ENCODE results near the gene CFAP119. TPM values are rescaled to one million over a fixed set of nuclear protein-coding genes. Genes with fewer than 3 reads are reported as not detected.

The CFAP119 gene
- total RNA-seq, 3 donors from 2014 or later (not counting 1 experiment from before 2014, with no cell fraction given), result 3.4 to 5.1 (median 4.9) TPM

DNA sequence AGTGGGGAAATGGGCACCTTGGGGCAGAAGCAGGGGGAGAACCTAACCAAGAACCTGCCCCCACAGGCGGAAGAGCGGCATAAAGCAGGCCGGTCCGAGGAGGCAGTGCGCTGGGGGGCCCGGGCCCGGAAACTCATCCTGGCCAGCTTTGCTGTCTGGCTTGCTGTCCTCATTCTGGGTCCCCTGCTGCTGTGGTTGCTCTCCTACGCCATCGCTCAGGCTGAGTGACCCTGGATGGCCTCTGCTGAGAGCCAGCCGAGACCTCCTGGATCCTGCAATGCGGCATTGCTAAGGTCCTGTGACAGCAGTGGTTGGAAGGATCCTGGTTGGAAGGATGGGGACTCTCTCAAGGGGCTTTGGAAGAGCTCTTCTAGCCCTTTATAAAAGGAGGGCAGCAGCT is 18.1 kb downstream of the CFAP119 start:
- peaks cover 19% of the 10 kb centered on the region for H3K36me3 ChIP-seq (ENCODE audit: control insufficient read depth, insufficient read depth, low read length)
- H3K27me3 ChIP-seq (ENCODE audit: control insufficient read depth, insufficient read depth, low read length), result no peaks in the 10 kb centered on the region
- H3K9me3 Mint-ChIP-seq, result no peaks in the 10 kb centered on the region
- ATAC-seq (no peak), DNase-seq (no peak)
- H3K4me3 Mint-ChIP-seq, result no peak overlapping the region
- H3K9me3 ChIP-seq (ENCODE audit: control insufficient read depth, insufficient read depth, low read length), result no peaks in the 10 kb centered on the region
- intact Hi-C loops (cut with micrococcal nuclease), result no loop called here
- H3K27ac Mint-ChIP-seq, result no peak overlapping the region
- 96% methylated on average over 11 of the region's 11 CpGs for WGBS (ENCODE audit: insufficient coverage)
- TF ChIP-seq, protein P1, sequence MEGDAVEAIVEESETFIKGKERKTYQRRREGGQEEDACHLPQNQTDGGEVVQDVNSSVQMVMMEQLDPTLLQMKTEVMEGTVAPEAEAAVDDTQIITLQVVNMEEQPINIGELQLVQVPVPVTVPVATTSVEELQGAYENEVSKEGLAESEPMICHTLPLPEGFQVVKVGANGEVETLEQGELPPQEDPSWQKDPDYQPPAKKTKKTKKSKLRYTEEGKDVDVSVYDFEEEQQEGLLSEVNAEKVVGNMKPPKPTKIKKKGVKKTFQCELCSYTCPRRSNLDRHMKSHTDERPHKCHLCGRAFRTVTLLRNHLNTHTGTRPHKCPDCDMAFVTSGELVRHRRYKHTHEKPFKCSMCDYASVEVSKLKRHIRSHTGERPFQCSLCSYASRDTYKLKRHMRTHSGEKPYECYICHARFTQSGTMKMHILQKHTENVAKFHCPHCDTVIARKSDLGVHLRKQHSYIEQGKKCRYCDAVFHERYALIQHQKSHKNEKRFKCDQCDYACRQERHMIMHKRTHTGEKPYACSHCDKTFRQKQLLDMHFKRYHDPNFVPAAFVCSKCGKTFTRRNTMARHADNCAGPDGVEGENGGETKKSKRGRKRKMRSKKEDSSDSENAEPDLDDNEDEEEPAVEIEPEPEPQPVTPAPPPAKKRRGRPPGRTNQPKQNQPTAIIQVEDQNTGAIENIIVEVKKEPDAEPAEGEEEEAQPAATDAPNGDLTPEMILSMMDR (IDR thresholded peaks at IDR 0.05), result no peak
- no peak overlapping the region for H3K27ac ChIP-seq (ENCODE audit: low read length)
- no peak overlapping the region for H3K4me3 ChIP-seq (ENCODE audit: low read length)
- no peaks in the 10 kb centered on the region for H3K36me3 Mint-ChIP-seq
- H3K4me1 ChIP-seq (ENCODE audit: control insufficient read depth, insufficient read depth, low read length), result peaks cover 5% of the 10 kb centered on the region
- H3K27me3 Mint-ChIP-seq (ENCODE audit: low read depth in 2 of 2), result no peaks in the 10 kb centered on the region
- H3K4me1 Mint-ChIP-seq, result peaks cover 19 to 35% of the 10 kb centered on the region in 2 donors

DNA sequence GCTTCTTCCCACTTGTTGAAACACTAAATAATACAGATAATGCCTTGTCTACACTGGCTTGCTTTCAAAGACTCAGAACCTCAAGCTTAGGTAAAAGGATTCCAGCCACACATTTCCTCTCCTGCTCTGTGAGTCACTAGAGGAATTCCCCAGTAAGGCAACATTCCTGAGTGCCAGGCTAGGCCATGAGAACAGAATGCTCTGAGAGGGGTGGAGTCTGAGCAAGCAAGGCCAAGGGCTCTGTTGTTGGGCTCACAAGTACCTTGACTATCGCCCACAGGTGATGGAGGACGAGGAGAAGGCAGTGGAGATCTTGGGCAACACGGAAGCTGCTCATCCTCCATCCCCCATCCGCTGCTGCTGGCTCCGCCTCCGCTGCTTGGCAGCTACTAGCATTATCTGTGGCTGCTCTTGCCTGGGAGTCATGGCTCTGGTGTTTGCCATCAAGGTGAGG is 20.4 kb downstream of the CFAP119 start:
- H3K4me1 ChIP-seq (ENCODE audit: control insufficient read depth, insufficient read depth, low read length), result no peaks in the 10 kb centered on the region
- ATAC-seq (no peak), DNase-seq (no peak)
- Mint-ChIP-seq H3K4me1 (peaks cover 6 to 19% of the 10 kb centered on the region in 2 donors), H3K27ac (peak overlapping the region; percentile 23 to 69), H3K27me3 (ENCODE audit: low read depth in 2 of 2) (no peaks in the 10 kb centered on the region), H3K36me3 (no peaks in the 10 kb centered on the region), H3K9me3 (no peaks in the 10 kb centered on the region), H3K4me3 (no peak overlapping the region)
- TF ChIP-seq, protein P1 (IDR thresholded peaks at IDR 0.05), result no peak
- WGBS (ENCODE audit: insufficient coverage), result 97% methylated on average over 6 of the region's 6 CpGs
- H3K9me3 ChIP-seq (ENCODE audit: control insufficient read depth, insufficient read depth, low read length), result no peaks in the 10 kb centered on the region
- H3K4me3 ChIP-seq (ENCODE audit: low read length), result no peak overlapping the region
- no peaks in the 10 kb centered on the region for H3K27me3 ChIP-seq (ENCODE audit: control insufficient read depth, insufficient read depth, low read length)
- no peak overlapping the region for H3K27ac ChIP-seq (ENCODE audit: low read length)
- intact Hi-C loops (cut with micrococcal nuclease), result no loop called here
- H3K36me3 ChIP-seq (ENCODE audit: control insufficient read depth, insufficient read depth, low read length), result peaks cover 42% of the 10 kb centered on the region

DNA sequence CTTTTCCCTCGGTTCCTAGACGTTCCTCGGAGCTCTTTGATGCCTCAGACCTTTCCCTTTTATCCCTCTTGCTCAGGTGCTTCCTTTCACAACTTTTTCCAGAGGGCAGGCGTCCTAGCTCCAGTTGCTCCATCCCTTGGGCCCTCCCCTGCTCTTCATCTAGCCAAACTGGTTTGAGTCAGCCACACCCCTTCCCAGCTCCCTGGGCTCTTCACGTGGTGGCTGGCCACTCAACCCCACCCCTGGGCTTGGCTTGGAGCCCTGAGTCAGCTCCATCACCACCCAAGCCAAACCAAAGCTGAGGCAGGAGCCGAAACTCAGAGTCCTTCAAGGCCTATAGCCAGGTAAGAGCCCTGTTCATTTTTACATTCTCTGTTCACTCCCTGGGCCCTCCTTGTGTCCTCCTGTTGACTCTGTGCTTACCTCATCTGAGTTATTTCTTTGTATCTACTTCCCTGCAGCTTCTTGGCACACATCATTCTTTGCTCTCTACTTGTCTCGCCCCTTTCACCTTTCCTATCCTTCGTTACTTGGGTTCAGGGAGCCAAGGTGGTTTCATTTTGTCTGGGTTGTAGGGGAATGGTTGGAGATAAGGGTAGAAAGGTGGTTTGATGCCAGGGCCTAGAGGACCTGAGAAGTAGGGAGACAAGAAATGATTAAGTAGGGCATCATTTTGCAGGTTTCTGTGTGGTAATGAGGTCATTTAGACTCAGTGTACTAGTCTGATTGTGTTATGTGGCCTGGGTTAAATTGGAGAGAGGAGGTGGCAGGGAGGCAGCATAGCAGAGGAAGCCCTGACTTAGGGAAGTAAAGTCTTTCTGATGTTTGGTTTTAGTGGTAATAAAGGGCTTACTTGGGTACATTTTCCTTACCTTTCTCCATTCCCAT is 21.3 kb downstream of the CFAP119 start:
- Mint-ChIP-seq H3K27ac (peak overlapping the region; percentile 39 to 69), H3K4me3 (no peak overlapping the region), H3K36me3 (no peaks in the 10 kb centered on the region), H3K9me3 (no peaks in the 10 kb centered on the region), H3K27me3 (ENCODE audit: low read depth in 2 of 2) (no peaks in the 10 kb centered on the region), H3K4me1 (peaks cover 6 to 19% of the 10 kb centered on the region in 2 donors)
- intact Hi-C loops (cut with micrococcal nuclease), result no loop called here
- no peaks in the 10 kb centered on the region for H3K27me3 ChIP-seq (ENCODE audit: control insufficient read depth, insufficient read depth, low read length)
- no peaks in the 10 kb centered on the region for H3K9me3 ChIP-seq (ENCODE audit: control insufficient read depth, insufficient read depth, low read length)
- ATAC-seq (no peak), DNase-seq (no peak)
- WGBS (ENCODE audit: insufficient coverage), result 87% methylated on average over 8 of the region's 8 CpGs
- no peaks in the 10 kb centered on the region for H3K4me1 ChIP-seq (ENCODE audit: control insufficient read depth, insufficient read depth, low read length)
- TF ChIP-seq, protein P1 (IDR thresholded peaks at IDR 0.05), result no peak
- H3K4me3 ChIP-seq (ENCODE audit: low read length), result no peak overlapping the region
- H3K36me3 ChIP-seq (ENCODE audit: control insufficient read depth, insufficient read depth, low read length), result peaks cover 50% of the 10 kb centered on the region
- no peak overlapping the region for H3K27ac ChIP-seq (ENCODE audit: low read length)
